HG03139 (cell line): ENCODE results near the gene OR2A7.
"Not testable (repeated sequence)": the region's sequence is repeated elsewhere in the genome, so short reads cannot be mapped to it uniquely, and the experiment has no call there.

ENCODE experiments used
- ATAC-seq: cut with Tn5 transposase; IDR thresholded peaks from one replicate; pipeline ENCODE4 v1.9.1; 2021; ENCODE audit not compliant: unreplicated experiment

The OR2A7 gene, protein sequence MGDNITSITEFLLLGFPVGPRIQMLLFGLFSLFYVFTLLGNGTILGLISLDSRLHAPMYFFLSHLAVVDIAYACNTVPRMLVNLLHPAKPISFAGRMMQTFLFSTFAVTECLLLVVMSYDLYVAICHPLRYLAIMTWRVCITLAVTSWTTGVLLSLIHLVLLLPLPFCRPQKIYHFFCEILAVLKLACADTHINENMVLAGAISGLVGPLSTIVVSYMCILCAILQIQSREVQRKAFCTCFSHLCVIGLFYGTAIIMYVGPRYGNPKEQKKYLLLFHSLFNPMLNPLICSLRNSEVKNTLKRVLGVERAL

GRCh38 chr7:144264692-144265091, at the start of gene OR2A7:
Gene OR2A7 (minus strand): TSS chr7:144264792. CDS start chr7:144259628, 5,164 bp downstream.
- ATAC-seq: not testable (repeated sequence)

DNA sequence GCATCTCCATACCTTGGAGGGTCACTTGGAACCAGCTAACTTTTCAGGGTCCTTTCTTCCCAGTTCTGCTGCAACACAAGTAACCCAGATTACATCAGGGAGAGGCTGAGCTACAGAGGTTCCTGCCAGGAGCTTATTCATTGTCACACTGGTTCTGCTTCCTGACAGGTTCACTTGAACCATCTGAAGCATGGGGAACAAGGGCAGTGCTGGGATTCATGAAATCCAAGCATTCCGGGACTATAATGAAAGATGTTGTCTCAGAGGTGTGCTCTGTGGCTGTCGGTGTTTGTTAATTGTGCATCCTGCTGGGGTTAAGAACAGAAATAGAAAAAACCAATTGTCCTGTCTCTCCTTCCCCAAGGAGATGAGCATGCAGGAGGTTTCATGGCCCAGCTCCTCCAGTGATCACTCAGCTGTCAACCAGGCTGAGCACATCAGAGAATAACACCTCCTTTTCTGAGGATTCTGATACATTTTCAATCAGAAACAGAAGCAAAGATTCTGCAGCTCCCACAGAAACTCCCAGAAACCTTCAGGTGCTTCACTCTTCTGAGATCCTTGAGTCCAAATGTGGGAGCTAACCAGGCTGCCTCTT, 47.4 kb upstream of the OR2A7 start, which contains the start of gene OR2A1:
TSS of gene OR2A1 (plus strand) at position 548 of the 598 bp plus-strand sequence. CDS start 5,706 bp downstream, outside the sequence.
- not testable (repeated sequence) for ATAC-seq

DNA sequence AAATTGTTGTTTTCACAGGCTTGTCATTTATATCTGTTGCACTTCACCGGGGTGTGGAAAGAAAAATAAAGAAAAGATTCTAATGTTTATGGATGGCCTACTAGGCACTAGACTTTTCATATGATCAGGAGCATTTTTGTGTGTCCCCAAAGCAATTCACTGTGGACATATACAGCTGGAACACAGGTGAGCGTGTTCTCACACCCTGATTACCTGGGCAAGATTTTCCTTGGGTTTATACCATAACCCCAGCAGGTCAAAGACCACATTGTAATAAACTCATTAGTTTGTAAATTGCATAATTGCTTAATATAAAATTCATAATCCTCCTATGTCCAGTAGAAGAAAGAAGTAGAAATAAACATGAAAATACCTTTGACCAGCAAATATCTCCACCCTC, 46.6 kb upstream of the OR2A7 start:
- not testable (repeated sequence) for ATAC-seq

- ATAC-seq: not testable (repeated sequence)
These were observed 45.1 kb upstream of the OR2A7 start for GRCh38 chr7:144309702-144310101.

GRCh38 chr7:144305156-144305555, 40.6 kb upstream of the OR2A7 start:
- not testable (repeated sequence) for ATAC-seq

DNA sequence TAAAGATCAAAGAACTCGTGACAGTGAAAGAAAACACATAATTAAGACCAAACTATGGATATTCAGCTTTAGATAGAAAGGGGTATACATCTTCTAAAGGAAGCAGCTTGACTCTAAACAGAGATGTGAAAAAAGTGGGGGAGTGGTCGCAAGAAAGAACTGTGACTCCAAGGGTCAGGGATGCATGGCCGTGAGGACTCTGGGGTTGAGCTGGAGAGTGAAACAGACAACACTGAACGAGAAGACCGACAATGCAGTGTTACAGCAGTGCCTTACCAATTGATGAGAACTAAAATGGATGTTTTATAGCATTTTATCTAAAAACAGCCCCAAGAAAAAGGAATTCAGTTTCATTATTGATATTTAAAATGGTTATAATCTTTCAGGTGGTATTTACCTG, 39.0 kb upstream of the OR2A7 start:
- ATAC-seq: not testable (repeated sequence)

- ATAC-seq: not testable (repeated sequence)
These were observed 38.1 kb upstream of the OR2A7 start for GRCh38 chr7:144302578-144303303.

- peak; percentile 60 for ATAC-seq
These were observed 29.4 kb upstream of the OR2A7 start for GRCh38 chr7:144293794-144294499.

DNA sequence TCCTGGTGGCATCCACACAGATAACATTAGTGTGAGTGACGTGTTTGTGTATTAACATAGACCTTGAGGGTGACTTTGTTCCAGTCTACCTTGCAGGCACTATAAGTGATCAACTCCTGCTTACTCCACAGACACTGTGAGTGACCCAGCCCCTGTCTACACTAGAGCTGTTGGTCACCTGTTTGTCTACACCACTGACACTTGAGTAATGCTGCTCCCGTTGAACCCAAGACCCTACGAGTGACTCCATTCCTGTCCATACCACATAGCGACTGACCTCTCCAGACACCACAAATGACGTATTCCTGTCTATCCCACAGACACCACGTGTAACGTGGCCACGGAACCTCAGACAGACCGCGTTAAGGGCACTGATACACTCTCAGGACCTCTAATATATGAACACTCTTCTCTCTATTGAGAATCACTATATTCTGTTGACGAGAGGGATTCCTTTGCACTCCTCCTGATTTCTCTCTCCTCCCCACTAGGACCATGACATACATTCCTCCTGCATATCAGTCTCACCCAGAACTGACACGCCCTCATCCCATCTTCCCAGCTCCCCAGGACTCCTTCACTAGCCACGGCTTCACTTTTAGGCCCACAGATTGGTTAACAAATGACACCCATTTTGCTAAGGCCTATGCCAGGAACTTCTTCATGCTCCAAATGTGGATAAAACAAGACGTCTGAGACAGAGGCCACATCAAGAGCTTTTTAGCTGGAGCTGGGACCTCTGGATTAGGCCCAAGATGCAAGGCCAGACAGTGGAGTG, 28.0 kb upstream of the OR2A7 start:
- not testable (repeated sequence) for ATAC-seq

- ATAC-seq: not testable (repeated sequence)
These were observed 27.0 kb upstream of the OR2A7 start for GRCh38 chr7:144291607-144292006.

- not testable (repeated sequence) for ATAC-seq
These were observed 22.7 kb upstream of the OR2A7 start for GRCh38 chr7:144287171-144287784.

GRCh38 chr7:144283716-144284115, 19.1 kb upstream of the OR2A7 start:
- not testable (repeated sequence) for ATAC-seq

DNA sequence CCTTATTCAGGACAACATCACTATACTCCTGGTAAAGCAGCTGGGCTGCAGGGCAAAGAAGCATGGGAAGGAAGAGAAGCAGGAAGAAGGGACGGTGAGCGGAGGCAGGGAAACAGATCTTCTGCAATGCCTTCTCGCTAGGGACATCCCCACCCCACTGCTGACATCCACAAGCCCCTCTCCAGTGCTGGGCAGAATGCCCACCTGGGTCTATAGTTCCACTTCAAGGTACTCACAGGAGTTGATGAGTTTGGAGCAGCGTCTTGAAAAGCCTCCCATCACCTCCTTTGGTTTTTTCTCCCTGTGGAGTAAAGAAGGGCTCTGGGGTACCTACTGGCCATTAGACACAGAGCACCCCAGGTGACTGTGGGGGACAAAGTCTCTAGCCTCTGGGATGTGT, 17.9 kb upstream of the OR2A7 start:
- not testable (repeated sequence) for ATAC-seq

GRCh38 chr7:144281981-144282380, 17.4 kb upstream of the OR2A7 start:
- ATAC-seq: not testable (repeated sequence)

DNA sequence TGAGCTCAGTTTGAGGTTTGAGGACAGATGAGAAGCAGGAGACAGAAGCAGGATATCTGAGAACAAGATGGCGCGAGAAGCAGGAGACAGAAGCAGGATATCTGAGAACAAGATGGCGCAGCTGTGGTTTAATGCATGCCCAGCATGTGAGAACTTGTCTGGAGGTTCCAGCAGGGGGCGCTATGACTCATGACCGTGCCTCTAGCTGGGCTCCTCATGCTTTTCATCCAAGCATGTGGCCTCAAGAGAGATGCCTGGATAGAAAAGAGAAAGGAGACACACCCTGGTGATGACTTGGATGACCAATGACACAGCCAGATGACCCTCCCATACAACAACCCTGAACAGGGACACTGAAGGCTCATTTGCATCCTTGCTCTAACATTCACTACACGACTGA, 15.4 kb upstream of the OR2A7 start:
- not testable (repeated sequence) for ATAC-seq

DNA sequence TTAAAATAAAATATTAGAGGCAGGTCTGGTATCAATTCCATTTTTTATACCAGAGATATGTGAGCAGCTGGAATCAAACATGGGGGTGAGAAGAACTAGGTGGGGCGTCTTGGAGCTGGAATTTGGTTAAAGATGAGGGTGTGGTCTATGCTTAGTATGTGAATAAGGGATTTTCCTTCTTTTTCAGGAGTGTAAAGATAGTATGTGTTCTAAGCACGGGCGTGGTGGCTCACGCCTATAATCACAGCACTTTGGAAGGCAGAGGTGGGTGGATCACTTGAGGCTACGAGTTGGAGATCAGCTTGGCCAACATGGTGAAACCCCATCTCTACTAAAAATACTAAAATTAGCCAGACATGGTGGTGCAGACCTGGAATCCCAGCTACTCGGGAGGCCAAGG, 10.7 kb upstream of the OR2A7 start:
- not testable (repeated sequence) for ATAC-seq

- ATAC-seq: not testable (repeated sequence)
These were observed 4.6 kb upstream of the OR2A7 start, which contains the start of gene CTAGE8 for GRCh38 chr7:144269188-144269587. Gene CTAGE8 (minus strand): TSS chr7:144269288. CDS start chr7:144269250, 38 bp downstream.

- not testable (repeated sequence) for ATAC-seq
These were observed 2.5 kb downstream of the OR2A7 start for GRCh38 chr7:144262128-144262527.

GRCh38 chr7:144259067-144259466, 5.5 kb downstream of the OR2A7 start:
- ATAC-seq: not testable (repeated sequence)

DNA sequence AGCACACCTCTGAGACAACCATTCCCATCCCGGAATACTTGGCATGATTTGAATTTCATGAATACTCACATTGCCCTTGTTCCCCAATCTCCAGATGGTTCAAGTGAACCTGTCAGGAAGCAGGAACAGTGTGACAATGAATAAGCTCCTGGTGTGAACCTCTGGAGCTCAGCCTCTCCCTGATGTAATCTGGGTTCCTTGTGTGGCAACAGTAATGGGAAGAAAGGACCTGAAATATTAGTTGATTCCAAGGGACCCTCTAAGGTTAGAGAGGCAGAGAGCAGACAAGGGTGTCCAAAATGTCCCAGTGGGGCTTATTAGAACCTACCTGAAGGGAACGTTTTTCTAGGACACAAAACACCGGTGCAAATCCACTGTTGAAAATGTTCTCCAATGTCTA, 8.5 kb downstream of the OR2A7 start:
- ATAC-seq: no peak
